Measurements from ENCODE around the gene FHOD3. TPM values are rescaled to one million over a fixed set of nuclear protein-coding genes. Genes with fewer than 3 reads are reported as not detected.
A peak's percentile ranks its signal among the peaks of the same experiment; 100 is the strongest.

Gene FHOD3
- total RNA-seq, 4 donors from 2014 or later: 24.1 to 51.4 (median 33.8) TPM

DNA sequence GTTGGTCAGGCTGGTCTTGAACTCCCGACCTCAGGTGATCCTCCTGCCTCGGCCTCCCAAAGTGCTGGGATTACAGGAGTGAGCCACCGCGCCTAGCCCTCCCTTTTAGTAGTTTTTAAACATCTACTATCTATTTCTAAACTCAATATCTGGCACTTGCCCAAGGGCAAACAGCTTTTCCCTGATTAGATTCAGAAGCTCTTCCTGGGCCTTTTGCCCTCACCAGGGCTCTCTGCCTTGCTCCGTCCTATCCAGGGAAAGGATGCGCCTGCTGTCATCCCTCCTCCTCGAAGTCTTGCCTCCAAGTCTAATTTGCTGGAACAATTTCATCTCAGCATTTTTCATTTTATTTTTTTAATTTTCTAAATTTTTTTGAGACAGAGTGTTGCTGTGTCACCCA is 41.4 kb upstream of the FHOD3 start:
- 96% methylated on average over 7 of the region's 7 CpGs for WGBS
- Histone ChIP-seq H3K27me3 (no peaks in the 10 kb centered on the region), H3K27ac (replicated peaks in 1 of 4) (no peak overlapping the region), H3K4me1 (no peaks in the 10 kb centered on the region), H3K9me3 (no peaks in the 10 kb centered on the region), H3K4me3 (no peak overlapping the region), H3K36me3 (no peaks in the 10 kb centered on the region)
- intact Hi-C loops (cut with DNase I): no loop called here
- DNase-seq (ENCODE audit: extremely low spot score): peak; percentile 70
- TF ChIP-seq POLR2AphosphoS5 (IDR thresholded peaks at IDR 0.05): no peak
- TF ChIP-seq, protein P1, sequence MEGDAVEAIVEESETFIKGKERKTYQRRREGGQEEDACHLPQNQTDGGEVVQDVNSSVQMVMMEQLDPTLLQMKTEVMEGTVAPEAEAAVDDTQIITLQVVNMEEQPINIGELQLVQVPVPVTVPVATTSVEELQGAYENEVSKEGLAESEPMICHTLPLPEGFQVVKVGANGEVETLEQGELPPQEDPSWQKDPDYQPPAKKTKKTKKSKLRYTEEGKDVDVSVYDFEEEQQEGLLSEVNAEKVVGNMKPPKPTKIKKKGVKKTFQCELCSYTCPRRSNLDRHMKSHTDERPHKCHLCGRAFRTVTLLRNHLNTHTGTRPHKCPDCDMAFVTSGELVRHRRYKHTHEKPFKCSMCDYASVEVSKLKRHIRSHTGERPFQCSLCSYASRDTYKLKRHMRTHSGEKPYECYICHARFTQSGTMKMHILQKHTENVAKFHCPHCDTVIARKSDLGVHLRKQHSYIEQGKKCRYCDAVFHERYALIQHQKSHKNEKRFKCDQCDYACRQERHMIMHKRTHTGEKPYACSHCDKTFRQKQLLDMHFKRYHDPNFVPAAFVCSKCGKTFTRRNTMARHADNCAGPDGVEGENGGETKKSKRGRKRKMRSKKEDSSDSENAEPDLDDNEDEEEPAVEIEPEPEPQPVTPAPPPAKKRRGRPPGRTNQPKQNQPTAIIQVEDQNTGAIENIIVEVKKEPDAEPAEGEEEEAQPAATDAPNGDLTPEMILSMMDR (IDR thresholded peaks at IDR 0.05): no peak

DNA sequence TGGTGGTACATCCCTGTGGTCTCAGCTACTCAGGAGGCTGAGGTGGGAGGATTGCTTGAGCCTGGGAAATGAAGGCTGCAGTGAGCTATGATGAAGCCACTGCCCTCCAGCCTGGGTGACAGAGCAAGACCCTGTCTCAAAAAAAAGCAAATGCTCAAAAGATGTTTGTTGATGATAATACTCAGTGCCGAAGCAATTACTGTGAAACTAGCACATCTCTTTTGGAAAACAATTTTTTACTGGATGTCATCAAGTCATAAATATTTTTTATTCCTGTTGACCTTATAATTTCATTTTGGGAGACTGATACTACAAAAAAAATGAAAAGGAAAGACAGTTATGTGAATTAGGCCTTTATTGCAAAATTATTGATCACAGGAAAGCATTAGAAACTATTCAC is 34.5 kb upstream of the FHOD3 start:
- no peak overlapping the region for H3K4me3 ChIP-seq
- H3K36me3 ChIP-seq: no peaks in the 10 kb centered on the region
- TF ChIP-seq POLR2A (IDR thresholded peaks at IDR 0.05; ENCODE audit: low read depth): no peak
- TF ChIP-seq, protein P1 (IDR thresholded peaks at IDR 0.05): no peak
- no peak for TF ChIP-seq EP300 (IDR thresholded peaks at IDR 0.05)
- no peak for TF ChIP-seq POLR2AphosphoS5 (IDR thresholded peaks at IDR 0.05)
- intact Hi-C loops (cut with DNase I): no loop called here
- H3K27ac ChIP-seq (replicated peaks in 1 of 4): no peak overlapping the region
- no peaks in the 10 kb centered on the region for H3K9me3 ChIP-seq
- no peaks in the 10 kb centered on the region for H3K4me1 ChIP-seq
- WGBS: 95% methylated on average over 1 of the region's 1 CpG
- no peaks in the 10 kb centered on the region for H3K27me3 ChIP-seq
- DNase-seq (ENCODE audit: extremely low spot score): no peak

DNA sequence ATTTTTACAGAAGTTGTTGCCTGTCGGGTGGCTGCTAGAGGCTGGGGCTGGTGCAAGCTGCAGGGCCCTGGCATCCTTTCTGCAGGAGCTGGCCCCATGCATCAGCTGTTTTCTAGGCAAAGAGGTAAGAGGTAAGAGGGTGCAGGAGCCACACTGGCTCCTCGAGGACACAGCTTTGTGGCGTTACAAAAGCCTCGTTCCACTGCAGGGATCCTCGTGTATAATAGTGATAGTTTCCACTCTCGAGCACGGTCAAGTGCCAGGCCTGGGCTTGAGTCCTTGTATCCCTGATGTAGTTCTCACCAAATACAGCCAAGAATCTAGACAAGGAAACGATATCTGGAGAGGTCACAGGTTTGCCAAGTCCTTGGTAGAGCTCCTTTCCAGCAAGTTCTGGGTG is 33.2 kb upstream of the FHOD3 start:
- Histone ChIP-seq H3K27ac (replicated peaks in 1 of 4) (no peak overlapping the region), H3K27me3 (no peaks in the 10 kb centered on the region), H3K4me3 (no peak overlapping the region), H3K36me3 (no peaks in the 10 kb centered on the region), H3K4me1 (no peaks in the 10 kb centered on the region), H3K9me3 (no peaks in the 10 kb centered on the region)
- DNase-seq (ENCODE audit: extremely low spot score): peak; percentile 72
- TF ChIP-seq POLR2A (IDR thresholded peaks at IDR 0.05; ENCODE audit: low read depth) (no peak), EP300 (IDR thresholded peaks at IDR 0.05) (no peak), POLR2AphosphoS5 (IDR thresholded peaks at IDR 0.05) (no peak)
- TF ChIP-seq, protein P1 (IDR thresholded peaks at IDR 0.05): no peak
- 87% methylated on average over 8 of the region's 8 CpGs for WGBS
- intact Hi-C loops (cut with DNase I): no loop called here

DNA sequence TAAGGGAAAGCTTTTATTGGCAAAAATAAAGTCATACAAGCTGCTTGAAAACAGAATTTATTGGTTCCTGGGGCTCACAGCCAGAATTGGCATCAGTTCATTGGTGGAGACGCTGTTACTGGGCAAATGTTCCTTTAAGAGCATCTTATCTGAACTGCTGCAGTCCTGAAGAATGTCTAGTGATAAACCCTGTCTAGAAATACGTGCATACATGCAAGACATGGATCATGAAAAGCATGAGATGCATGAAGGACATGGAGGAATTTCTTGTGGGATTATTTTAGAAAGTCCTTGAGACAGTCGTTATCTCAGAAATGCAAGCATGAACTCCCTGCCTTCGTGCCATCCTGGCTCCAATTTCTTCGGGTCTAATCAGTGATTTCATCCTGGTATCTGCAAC is 32.5 kb upstream of the FHOD3 start:
- intact Hi-C loops (cut with DNase I): no loop called here
- H3K9me3 ChIP-seq: no peaks in the 10 kb centered on the region
- H3K27ac ChIP-seq (replicated peaks in 1 of 4): no peak overlapping the region
- TF ChIP-seq EP300 (IDR thresholded peaks at IDR 0.05) (no peak), POLR2A (IDR thresholded peaks at IDR 0.05; ENCODE audit: low read depth) (no peak), POLR2AphosphoS5 (IDR thresholded peaks at IDR 0.05) (no peak)
- TF ChIP-seq, protein P1 (IDR thresholded peaks at IDR 0.05): no peak
- peak; percentile 50 for DNase-seq (ENCODE audit: extremely low spot score)
- 66% methylated on average over 5 of the region's 5 CpGs for WGBS
- H3K36me3 ChIP-seq: no peaks in the 10 kb centered on the region
- H3K4me3 ChIP-seq: no peak overlapping the region
- no peaks in the 10 kb centered on the region for H3K27me3 ChIP-seq
- H3K4me1 ChIP-seq: no peaks in the 10 kb centered on the region

DNA sequence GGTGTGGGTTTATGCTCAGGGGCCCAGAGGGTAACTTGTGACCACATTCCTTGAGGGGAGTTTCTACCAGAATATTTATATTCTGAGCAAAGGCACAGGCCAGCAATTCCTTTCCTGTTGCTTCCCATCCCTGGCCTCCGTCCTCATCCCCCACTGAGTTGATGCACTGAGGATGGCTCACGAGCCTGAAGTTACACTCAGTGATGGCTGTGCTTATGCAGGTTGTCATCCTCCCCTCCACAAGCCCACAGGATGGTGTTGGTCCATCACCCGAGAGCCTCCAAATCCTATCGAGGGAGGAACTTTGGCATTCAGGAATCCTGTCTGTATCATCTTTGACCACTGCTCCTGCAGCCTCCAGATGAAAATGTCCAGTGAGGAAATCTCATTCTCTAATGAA is 28.4 kb upstream of the FHOD3 start:
- Histone ChIP-seq H3K4me1 (no peaks in the 10 kb centered on the region), H3K27me3 (no peaks in the 10 kb centered on the region), H3K27ac (replicated peaks in 1 of 4) (no peak overlapping the region), H3K4me3 (no peak overlapping the region), H3K36me3 (no peaks in the 10 kb centered on the region), H3K9me3 (no peaks in the 10 kb centered on the region)
- WGBS: 77% methylated on average over 4 of the region's 4 CpGs
- no peak for TF ChIP-seq POLR2AphosphoS5 (IDR thresholded peaks at IDR 0.05)
- no peak for TF ChIP-seq POLR2A (IDR thresholded peaks at IDR 0.05; ENCODE audit: low read depth)
- TF ChIP-seq EP300 (IDR thresholded peaks at IDR 0.05): no peak
- TF ChIP-seq, protein P1 (IDR thresholded peaks at IDR 0.05): no peak
- intact Hi-C loops (cut with DNase I): no loop called here
- DNase-seq (ENCODE audit: extremely low spot score): peak; percentile 80

Measured in esophagus muscularis mucosa (tissue), 4 donors.